Measurements from ENCODE around the gene PLAAT4. TPM values are rescaled to one million over a fixed set of nuclear protein-coding genes. Genes with fewer than 3 reads are reported as not detected.

Gene PLAAT4
- total and polyA plus RNA-seq, 2 of the 8 experiments (the other 6 are each of a cell fraction or from before 2014, with no cell fraction given): 2.8 to 4.1 TPM

- TF ChIP-seq E2F6 (IDR thresholded peaks at IDR 0.05): 0 out of 2 replicates have a peak, but pooled peaks have one; percentile 24
Observed at GRCh38 chr11:63505857-63506528, 30.6 kb upstream of the PLAAT4 start, which contains the start of gene LGALS12 (continued).

Data from H1 (cell line).